ENCODE measurements around the gene CENPS. TPM values are rescaled to one million over a fixed set of nuclear protein-coding genes. Genes with fewer than 3 reads are reported as not detected.
"Not testable (repeated sequence)": the region's sequence is repeated elsewhere in the genome, so short reads cannot be mapped to it uniquely, and the experiment has no call there.

CENPS gene
- total and polyA plus RNA-seq, 8 donors = 1.8 to 29.5 (median 10.0) TPM; not detected in 2

GRCh38 chr1:10415211-10415930, 14.9 kb upstream of the CENPS start:
- Histone ChIP-seq H3K36me3 (peaks cover 71 to 100% (median 99%) of the 10 kb centered on the region in 4 donors), H3K9me3 (no peaks in the 10 kb centered on the region), H3K4me3 (no peak overlapping the region), H3K4me1 (peaks cover 0 to 11% (median 0%) of the 10 kb centered on the region in 4 donors), H3K27me3 (no peaks in the 10 kb centered on the region), H3K27ac (peak overlapping the region in 4 of 5 donors; percentile 39 to 76 (median 68))
- TF ChIP-seq POLR2AphosphoS5 (IDR thresholded peaks at IDR 0.05) = peak in 2 of 3 donors; percentile 47 to 65
- no peak for TF ChIP-seq POLR2A (IDR thresholded peaks at IDR 0.05)
- TF ChIP-seq EP300 (IDR thresholded peaks at IDR 0.05) = no peak
- TF ChIP-seq CTCF (IDR thresholded peaks at IDR 0.05) = no peak
- intact Hi-C loops (cut with DNase I; ENCODE audit: low total_unique reads) = no loop called here
- WGBS, 5 donors = 63 to 77% (median 71%) methylated on average over 6 of the region's 6 CpGs
- DNase-seq = peak; percentile 21 to 34

GRCh38 chr1:10415967-10416366, 14.3 kb upstream of the CENPS start:
- H3K27ac ChIP-seq = peak overlapping the region in 4 of 5 donors; percentile 39 to 76 (median 68)
- H3K4me1 ChIP-seq = peaks cover 0 to 11% (median 0%) of the 10 kb centered on the region in 4 donors
- H3K27me3 ChIP-seq; DNase-seq; H3K4me3 ChIP-seq; H3K9me3 ChIP-seq; intact Hi-C loops (cut with DNase I; ENCODE audit: low total_unique reads): not testable (repeated sequence)
- WGBS, 5 donors = 88 to 100% (median 93%) methylated on average over 1 of the region's 1 CpG
- H3K36me3 ChIP-seq = peaks cover 65 to 100% (median 99%) of the 10 kb centered on the region in 4 donors

- peaks cover 0 to 11% (median 0%) of the 10 kb centered on the region in 4 donors for H3K4me1 ChIP-seq
- DNase-seq; H3K27ac ChIP-seq; H3K27me3 ChIP-seq; intact Hi-C loops (cut with DNase I; ENCODE audit: low total_unique reads); H3K9me3 ChIP-seq; H3K4me3 ChIP-seq: not testable (repeated sequence)
- peaks cover 42 to 88% (median 82%) of the 10 kb centered on the region in 4 donors for H3K36me3 ChIP-seq
- 90 to 96% (median 94%) methylated on average over 8 of the region's 8 CpGs for WGBS, 5 donors
Observed at GRCh38 chr1:10418741-10419140, 11.5 kb upstream of the CENPS start.

- intact Hi-C loops (cut with DNase I; ENCODE audit: low total_unique reads) = no loop called here
- TF ChIP-seq POLR2A (IDR thresholded peaks at IDR 0.05) (no peak), EP300 (IDR thresholded peaks at IDR 0.05) (no peak), CTCF (IDR thresholded peaks at IDR 0.05) (no peak), POLR2AphosphoS5 (IDR thresholded peaks at IDR 0.05) (no peak)
- peaks cover 38 to 82% (median 76%) of the 10 kb centered on the region in 4 donors for H3K36me3 ChIP-seq
Observed at GRCh38 chr1:10419351-10419750, 10.9 kb upstream of the CENPS start.

GRCh38 chr1:10421637-10422036, 8.6 kb upstream of the CENPS start:
- no peak overlapping the region for H3K4me3 ChIP-seq
- peaks cover 29 to 61% (median 53%) of the 10 kb centered on the region in 4 donors for H3K36me3 ChIP-seq
- intact Hi-C loops (cut with DNase I; ENCODE audit: low total_unique reads) = no loop called here
- no peak for TF ChIP-seq POLR2AphosphoS5 (IDR thresholded peaks at IDR 0.05)
- TF ChIP-seq EP300 (IDR thresholded peaks at IDR 0.05) = no peak
- TF ChIP-seq POLR2A (IDR thresholded peaks at IDR 0.05) = no peak
- no peak for TF ChIP-seq CTCF (IDR thresholded peaks at IDR 0.05)
- 92 to 97% (median 95%) methylated on average over 5 of the region's 5 CpGs for WGBS, 5 donors
- no peak for DNase-seq
- H3K4me1 ChIP-seq = no peaks in the 10 kb centered on the region
- H3K9me3 ChIP-seq = no peaks in the 10 kb centered on the region
- no peak overlapping the region for H3K27ac ChIP-seq
- no peaks in the 10 kb centered on the region for H3K27me3 ChIP-seq

More at GRCh38 chr1:10419351-10419750, 10.9 kb upstream of the CENPS start:
- Histone ChIP-seq H3K27ac (no peak overlapping the region), H3K9me3 (no peaks in the 10 kb centered on the region), H3K4me3 (no peak overlapping the region), H3K4me1 (peaks cover 0 to 11% (median 0%) of the 10 kb centered on the region in 4 donors), H3K27me3 (no peaks in the 10 kb centered on the region)
- WGBS, 5 donors = 87 to 94% (median 91%) methylated on average over 15 of the region's 15 CpGs
- no peak for DNase-seq
